CD4-positive, alpha-beta T cell treated with Interleukin-15 for 4 hours (primary cell): Measurements from ENCODE around the gene AUNIP.

ENCODE experiments used
- DNase-seq: peaks from one replicate; pipeline ENCODE4 v3.0.0-alpha.2; 2020; ENCODE audit warnings: low spot score

The AUNIP gene

GRCh38 chr1:25828491-25828890 lies 30.8 kb downstream of the AUNIP start:
- no peak for DNase-seq

- DNase-seq = no peak
Measured at GRCh38 chr1:25826571-25826970, 32.7 kb downstream of the AUNIP start.

GRCh38 chr1:25825605-25826004 lies 33.7 kb downstream of the AUNIP start:
- DNase-seq = no peak

GRCh38 chr1:25821630-25822091 lies 37.6 kb downstream of the AUNIP start:
- no peak for DNase-seq

- DNase-seq = no peak
Measured at GRCh38 chr1:25821112-25821476, 38.2 kb downstream of the AUNIP start.

- DNase-seq = peak; percentile 68
Measured at GRCh38 chr1:25820247-25821111, 38.8 kb downstream of the AUNIP start.

GRCh38 chr1:25819491-25820246 lies 39.6 kb downstream of the AUNIP start, which contains the start of gene MTFR1L:
Gene MTFR1L, plus strand, starts transcription at chr1:25819954. Its CDS starts 3,151 bp downstream, at chr1:25823105.
- peak; percentile 90 for DNase-seq

GRCh38 chr1:25818569-25818968 lies 40.7 kb downstream of the AUNIP start:
- no peak for DNase-seq

- no peak for DNase-seq
Measured at GRCh38 chr1:25817840-25818501, 41.3 kb downstream of the AUNIP start.

GRCh38 chr1:25816112-25816718 lies 43.0 kb downstream of the AUNIP start:
- no peak for DNase-seq

- no peak for DNase-seq
Measured at GRCh38 chr1:25815208-25816111, 43.8 kb downstream of the AUNIP start.

GRCh38 chr1:25814549-25815087 lies 44.6 kb downstream of the AUNIP start:
- DNase-seq = no peak

- DNase-seq = no peak
Measured at GRCh38 chr1:25813734-25814471, 45.4 kb downstream of the AUNIP start.

- DNase-seq = no peak
Measured at GRCh38 chr1:25813071-25813733, 46.1 kb downstream of the AUNIP start.

GRCh38 chr1:25811384-25812082 lies 47.7 kb downstream of the AUNIP start:
- DNase-seq = no peak

- peak; percentile 79 for DNase-seq
Measured at GRCh38 chr1:25810341-25811299, 48.6 kb downstream of the AUNIP start.

GRCh38 chr1:25809929-25810328 lies 49.3 kb downstream of the AUNIP start:
- no peak for DNase-seq
